OCI-LY3 (cell line): ENCODE results near the gene FYTTD1.

ENCODE experiments used
- EZH2phosphoT487 ChIP-seq: fragments of 200-600 bp; shearing (Covaris generic); IDR thresholded peaks from 2 replicates; pipeline ENCODE4 v1.6.1; 2018; ENCODE audit warnings: antibody characterized with exemption, mixed run types, low read depth
- TF ChIP-seq, protein P1 (sequence below): fragments of 200-600, 300-600 bp; sonication (generic); IDR thresholded peaks from 2 replicates; pipeline ENCODE4 v1.5.1; 2014; ENCODE audit warnings: antibody characterized with exemption, low read length, low read depth

DNA sequence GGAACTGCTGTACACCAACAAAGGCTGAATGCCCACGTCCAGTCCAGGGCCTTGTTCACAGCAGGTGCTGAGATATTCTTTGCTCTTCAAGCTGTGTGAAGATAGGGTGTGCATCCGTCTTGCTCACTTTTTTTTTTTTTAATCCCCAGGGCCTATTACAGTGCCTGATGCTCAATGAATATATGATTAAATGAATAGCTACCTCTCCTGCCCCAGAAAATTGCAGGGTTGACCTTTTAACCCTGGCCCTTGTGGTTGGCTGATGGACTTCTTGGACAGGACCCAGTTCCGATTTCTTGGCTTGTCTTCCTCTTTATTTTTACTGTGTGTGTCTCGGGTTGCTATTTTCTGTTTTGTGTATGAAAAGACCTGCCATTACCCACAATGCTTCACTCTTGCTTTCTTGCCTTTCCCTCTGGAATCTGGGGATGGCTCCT lies 2.9 kb upstream of the FYTTD1 start:
- TF ChIP-seq, protein P1, sequence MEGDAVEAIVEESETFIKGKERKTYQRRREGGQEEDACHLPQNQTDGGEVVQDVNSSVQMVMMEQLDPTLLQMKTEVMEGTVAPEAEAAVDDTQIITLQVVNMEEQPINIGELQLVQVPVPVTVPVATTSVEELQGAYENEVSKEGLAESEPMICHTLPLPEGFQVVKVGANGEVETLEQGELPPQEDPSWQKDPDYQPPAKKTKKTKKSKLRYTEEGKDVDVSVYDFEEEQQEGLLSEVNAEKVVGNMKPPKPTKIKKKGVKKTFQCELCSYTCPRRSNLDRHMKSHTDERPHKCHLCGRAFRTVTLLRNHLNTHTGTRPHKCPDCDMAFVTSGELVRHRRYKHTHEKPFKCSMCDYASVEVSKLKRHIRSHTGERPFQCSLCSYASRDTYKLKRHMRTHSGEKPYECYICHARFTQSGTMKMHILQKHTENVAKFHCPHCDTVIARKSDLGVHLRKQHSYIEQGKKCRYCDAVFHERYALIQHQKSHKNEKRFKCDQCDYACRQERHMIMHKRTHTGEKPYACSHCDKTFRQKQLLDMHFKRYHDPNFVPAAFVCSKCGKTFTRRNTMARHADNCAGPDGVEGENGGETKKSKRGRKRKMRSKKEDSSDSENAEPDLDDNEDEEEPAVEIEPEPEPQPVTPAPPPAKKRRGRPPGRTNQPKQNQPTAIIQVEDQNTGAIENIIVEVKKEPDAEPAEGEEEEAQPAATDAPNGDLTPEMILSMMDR = no peak
- no peak for TF ChIP-seq EZH2phosphoT487
